GM19023 (cell line): ENCODE data around the gene HRG.
"Not testable (repeated sequence)": the region's sequence is repeated elsewhere in the genome, so short reads cannot be mapped to it uniquely, and the experiment has no call there.

Experiments used
- ATAC-seq: cut with Tn5 transposase; IDR thresholded peaks from one replicate; pipeline ENCODE4 v1.9.1; 2021; ENCODE audit warnings: mild to moderate bottlenecking, moderate library complexity; ENCODE audit not compliant: unreplicated experiment

The HRG gene, protein sequence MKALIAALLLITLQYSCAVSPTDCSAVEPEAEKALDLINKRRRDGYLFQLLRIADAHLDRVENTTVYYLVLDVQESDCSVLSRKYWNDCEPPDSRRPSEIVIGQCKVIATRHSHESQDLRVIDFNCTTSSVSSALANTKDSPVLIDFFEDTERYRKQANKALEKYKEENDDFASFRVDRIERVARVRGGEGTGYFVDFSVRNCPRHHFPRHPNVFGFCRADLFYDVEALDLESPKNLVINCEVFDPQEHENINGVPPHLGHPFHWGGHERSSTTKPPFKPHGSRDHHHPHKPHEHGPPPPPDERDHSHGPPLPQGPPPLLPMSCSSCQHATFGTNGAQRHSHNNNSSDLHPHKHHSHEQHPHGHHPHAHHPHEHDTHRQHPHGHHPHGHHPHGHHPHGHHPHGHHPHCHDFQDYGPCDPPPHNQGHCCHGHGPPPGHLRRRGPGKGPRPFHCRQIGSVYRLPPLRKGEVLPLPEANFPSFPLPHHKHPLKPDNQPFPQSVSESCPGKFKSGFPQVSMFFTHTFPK

DNA sequence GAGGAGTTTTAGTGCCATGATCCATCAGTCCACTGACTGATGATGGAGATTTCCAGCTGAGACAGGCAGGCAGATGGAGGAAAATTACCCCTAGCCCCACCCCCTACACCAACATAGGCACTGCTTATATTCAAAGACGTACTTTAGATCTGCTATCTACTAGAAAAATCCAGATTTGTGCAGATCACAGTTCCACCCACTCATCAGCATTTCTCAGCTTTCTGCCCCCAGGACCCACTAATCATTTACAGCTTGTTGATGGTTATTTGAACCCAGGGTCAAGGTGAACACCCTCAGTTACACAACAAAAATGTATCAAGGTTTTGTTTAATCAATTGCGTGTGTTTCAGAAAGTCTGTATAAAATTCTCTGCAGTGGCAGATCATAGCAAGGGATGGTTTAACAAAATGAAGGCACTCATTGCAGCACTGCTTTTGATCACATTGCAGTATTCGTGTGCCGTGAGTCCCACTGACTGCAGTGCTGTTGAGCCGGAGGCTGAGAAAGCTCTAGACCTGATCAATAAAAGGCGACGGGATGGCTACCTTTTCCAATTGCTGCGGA is at the start of gene HRG:
HRG (plus strand) TSS at position 390 of the 564 bp plus-strand sequence; CDS start at position 408, 18 bp downstream.
- ATAC-seq = no peak

DNA sequence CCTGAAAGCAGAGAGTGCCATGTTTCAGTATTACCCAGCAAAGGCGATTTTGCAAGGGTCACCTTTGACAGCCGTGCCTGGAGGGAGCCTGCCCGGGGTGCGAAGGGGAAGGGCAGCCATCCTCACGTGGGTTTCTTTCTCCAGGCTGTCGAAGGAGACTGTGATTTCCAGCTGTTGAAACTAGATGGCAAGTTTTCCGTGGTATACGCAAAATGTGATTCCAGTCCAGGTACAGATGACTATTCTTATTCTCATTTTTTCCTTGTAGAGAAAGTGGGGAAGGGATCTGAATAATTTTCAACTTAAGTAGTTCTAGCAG is 49.6 kb upstream of the HRG start:
- ATAC-seq = no peak

DNA sequence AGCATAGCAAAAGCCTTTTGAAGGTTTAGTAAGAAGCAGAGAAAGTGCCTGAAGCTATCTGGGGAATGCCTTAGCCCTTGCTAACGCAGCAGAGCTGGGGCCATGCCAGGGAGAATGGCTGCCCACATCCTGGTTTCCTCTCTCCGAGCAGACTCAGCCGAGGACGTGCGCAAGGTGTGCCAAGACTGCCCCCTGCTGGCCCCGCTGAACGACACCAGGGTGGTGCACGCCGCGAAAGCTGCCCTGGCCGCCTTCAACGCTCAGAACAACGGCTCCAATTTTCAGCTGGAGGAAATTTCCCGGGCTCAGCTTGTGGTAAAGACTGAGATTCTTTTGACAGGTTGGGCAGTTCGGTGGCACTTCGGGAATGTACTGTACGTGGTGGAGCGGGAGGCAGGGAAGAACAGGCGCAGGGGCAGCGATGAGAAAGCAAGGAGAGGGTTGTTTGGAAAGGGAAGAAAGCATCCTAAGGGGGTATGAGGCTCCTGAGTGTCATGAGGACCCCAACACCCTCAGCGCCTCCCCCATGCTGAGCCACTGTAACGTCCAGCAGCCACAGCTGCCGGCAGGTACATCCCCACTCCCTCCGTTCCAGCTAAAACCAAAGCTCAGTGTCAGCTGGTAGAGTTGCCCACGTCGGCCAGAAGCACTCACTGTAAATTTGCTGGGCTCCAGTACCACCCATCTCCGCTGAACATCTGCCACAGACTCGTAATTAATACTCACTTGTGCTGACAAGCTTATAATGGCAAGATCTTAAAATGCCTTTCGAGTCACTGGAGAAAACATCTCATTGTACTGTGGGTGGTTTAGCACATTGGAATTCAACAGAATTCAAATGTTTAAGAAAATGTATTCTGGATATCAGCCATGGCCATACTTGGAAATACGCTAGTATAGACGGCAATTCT is 48.5 kb upstream of the HRG start:
- peak; percentile 89 for ATAC-seq

DNA sequence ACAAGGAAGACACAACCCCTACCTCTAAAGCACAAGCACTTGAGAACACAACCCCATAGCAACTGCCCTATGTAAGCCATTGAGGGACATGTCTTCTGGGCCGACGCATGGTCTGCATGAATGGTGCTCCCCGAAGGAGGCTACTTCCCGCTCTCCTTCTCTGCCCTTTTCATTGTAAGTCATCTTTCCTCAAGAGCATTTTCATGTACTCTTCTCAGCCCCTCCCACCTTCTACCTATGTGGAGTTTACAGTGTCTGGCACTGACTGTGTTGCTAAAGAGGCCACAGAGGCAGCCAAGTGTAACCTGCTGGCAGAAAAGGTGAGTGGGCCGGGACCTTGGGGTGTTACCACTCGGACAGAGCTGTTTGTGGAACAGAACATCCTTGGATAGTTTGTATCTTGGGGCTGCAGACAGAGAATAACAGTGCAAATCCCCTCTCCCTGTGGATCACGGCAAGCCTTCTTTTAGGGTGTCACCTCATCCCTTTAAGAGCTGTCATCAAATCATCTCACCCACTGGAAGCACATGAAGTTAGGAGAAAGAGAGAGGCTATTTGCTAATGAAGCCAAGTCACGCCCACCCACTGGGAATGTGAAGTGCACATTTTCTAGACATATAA is 47.4 kb upstream of the HRG start:
- no peak for ATAC-seq

DNA sequence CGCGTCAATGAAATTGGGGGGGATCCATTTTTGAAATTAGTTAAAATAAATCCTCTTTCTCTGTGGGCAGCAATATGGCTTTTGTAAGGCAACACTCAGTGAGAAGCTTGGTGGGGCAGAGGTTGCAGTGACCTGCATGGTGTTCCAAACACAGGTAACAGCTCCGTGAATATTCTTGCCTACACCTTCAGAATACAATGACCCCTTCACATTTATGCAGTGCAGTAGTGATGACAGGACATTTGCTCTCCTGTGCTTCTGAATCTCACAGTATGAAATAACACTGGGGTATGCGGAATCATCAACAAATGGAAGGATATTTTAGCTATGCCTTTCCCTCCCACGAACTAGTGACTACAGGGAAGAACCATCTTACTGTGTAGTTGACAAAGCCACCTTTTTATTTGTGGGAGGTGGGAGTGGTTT is 46.0 kb upstream of the HRG start:
- ATAC-seq = no peak

DNA sequence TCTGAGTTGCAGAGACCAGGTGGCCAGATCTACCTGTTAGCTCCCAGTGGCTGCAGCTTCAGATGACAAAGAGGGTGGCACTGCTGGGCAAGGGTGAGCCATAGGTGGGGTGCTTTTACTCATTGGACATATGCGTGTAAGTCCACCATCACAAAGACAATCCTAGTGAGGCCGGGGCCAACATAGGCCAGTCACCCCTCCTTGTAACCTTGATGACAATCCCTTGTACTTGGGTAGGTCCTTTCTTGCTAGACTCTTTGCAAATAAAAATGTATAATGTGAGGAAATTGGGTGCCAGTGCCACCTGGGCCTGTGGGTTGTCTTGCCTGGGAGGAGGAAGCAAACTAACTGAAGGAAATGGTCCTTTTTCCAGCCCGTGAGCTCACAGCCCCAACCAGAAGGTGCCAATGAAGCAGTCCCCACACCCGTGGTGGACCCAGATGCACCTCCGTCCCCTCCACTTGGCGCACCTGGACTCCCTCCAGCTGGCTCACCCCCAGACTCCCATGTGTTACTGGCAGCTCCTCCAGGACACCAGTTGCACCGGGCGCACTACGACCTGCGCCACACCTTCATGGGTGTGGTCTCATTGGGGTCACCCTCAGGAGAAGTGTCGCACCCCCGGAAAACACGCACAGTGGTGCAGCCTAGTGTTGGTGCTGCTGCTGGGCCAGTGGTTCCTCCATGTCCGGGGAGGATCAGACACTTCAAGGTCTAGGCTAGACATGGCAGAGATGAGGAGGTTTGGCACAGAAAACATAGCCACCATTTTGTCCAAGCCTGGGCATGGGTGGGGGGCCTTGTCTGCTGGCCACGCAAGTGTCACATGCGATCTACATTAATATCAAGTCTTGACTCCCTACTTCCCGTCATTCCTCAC is 45.4 kb upstream of the HRG start:
- ATAC-seq = no peak

DNA sequence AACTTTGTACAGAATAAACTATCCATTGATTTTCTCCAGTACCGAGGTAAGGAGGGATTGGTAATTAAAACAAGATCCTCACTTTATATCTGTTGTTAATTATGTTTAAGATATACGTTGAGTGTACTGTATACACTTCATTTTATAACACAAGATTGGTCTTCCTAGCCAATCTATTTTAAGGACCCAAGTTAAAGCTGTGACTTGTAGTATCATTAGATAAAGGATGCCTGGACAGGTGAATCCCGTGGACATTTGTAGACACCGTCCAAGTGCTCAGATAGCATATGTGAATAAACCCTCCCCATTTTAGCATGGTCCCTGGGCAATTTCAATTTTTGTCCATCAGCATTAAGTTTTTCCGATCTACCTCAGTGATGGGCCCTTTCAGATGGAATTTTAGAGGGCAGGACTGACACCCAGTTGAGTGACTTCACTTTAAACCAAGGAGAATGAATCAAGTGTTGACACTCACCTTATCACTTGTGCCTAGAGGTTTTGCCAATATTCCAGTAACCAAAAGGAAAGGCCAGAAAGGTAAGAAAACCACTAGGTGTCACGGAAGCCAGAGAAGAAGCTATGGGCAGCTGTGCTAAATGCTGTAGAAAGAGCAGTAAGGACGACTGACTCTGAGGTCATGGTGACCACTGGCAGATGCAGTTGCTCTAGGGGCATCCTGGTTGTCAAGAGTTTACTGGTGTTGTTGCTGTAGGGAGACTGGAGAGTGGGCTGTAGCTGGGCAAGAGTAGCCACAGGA is 43.7 kb upstream of the HRG start:
- ATAC-seq = no peak

DNA sequence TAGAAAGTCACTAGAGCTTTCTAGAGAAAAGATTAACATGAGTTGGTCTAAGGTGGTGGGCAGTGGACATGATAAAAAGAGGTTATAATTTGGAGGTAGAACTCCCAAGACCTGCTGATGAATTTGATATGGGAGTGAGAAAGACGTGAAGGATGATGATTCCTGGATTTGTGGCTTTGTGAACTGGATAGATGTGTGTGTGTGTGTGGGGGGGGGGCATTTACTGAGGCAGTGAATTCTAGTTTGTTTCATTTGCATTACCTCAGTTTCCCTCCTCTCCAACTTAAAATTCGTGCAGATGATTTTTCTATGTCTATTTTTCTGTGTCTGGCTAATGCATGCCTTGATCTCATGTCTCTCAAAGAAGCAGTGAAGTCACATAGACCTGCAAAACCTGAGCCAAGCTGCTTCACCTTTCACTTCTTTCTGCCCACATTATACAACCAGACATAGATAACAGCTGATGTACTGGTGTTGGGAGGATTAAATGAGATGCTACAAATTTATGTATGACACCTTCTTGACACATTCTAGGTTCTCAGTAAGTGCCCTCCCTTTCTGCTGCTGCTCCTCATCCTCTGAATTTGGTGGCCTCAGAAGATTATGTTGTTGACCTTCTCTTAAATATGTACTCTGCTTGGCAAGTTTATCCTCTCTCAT is 43.0 kb upstream of the HRG start:
- ATAC-seq = no peak

DNA sequence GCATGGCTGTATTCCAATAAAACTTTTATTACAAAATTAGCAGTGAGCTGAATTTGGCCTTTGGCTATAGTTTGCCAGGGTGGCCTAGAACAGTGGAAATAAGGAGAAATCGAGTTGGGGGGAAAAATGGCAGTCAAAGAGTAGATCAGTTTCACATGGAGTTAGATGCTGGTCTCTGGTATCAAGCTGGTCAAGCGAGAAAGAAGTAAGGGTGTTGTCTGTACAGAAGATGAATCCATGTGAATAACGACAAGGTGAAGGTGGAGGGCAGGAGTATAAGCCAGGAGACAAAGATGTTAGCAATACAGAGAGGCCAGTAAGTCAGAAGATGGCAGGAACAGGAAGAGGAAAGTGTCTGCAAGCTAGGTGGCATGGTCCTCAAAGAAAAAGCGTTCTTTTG is 41.2 kb upstream of the HRG start:
- no peak for ATAC-seq

DNA sequence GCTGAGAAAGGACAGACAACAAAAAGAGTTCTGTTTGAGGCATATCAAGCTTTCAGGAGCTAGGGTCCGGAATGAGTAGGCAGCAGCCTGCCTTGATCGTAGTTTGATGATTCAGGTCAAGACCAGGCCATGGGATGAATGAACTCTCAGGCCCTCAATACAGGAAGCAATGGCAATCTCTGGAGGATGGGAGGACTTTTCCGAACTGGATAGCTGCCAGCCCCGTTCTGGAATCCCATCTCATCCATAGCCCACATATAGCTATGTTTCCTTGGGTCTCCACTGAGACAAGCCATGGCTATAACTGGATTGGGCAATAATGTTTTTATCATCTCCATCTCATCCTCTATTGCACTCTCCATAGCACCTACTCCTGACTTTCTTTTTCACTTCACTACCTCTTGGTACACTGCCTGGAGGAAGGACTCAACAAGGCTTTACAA is 40.2 kb upstream of the HRG start:
- ATAC-seq = no peak

DNA sequence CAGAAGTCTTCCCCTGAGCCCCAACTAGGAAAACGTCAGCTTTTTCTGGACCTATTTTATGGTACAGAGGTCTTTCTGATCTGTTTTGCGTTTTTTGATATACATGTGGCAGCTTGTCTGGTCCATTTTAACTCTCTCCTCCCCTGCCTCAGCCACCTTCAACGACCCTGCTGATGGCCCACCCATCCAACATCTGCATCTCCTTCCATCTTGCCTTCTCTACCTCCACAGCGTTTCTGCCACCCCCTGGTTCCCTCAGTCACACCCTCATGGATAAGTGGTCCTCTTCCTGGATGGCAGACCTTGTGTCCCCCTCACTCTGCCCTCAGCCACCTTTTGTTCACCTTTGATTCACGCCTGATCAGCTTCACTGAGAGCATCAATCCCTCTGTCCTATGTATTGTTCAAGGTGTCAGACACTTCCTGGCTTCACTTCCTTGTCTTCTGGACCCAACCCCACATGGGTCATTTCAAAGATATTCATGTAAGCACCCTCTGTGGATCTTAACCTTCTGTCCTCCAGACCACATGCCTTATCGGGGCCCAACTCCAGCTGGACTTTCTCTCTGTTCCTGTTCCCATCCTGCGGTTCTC is 39.5 kb upstream of the HRG start:
- no peak for ATAC-seq

DNA sequence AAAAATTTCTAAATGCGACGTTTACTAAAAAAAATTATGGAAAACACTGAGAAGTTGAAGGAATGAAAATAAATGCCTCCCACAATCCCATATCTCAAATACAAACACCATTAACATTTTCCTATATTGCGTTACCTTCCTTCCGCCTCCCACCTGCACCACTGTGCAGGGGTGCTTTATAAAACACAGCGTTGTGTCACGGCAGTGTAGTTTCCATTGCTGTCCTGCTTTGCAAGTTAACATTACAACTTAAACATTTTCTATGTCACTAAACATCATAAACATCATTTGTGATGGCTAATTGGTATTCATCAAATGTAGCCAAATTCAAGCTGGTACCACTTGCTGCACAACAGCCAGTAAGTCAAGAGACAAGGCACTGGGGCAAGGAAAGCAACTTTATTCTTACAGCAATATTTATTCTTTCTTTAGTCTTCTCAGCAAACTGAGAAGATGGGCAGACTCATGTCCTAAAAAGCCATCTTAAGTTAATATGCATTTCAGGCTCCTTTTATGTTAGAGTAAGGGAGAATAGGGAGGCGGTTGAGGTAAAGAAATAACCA is 37.9 kb upstream of the HRG start:
- ATAC-seq = no peak

DNA sequence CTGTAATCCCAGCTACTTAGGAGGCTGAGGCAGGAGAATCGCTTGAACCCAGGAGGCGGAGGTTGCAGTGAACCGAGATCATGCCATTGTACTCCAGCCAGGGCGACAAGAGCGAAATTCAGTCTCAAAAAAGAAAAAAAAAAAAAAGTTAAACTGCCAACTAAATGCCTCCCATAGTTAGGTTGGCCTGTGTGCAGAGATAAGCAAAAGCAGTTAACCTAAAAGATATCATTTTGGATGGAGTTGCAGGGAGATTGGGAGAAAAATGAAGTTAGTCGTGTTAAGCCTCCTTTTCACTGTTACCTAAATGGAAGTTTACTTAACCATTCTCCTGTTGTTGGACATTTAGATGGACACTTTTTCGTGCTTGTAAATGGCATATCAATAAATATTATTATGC is 37.1 kb upstream of the HRG start:
- ATAC-seq = no peak

DNA sequence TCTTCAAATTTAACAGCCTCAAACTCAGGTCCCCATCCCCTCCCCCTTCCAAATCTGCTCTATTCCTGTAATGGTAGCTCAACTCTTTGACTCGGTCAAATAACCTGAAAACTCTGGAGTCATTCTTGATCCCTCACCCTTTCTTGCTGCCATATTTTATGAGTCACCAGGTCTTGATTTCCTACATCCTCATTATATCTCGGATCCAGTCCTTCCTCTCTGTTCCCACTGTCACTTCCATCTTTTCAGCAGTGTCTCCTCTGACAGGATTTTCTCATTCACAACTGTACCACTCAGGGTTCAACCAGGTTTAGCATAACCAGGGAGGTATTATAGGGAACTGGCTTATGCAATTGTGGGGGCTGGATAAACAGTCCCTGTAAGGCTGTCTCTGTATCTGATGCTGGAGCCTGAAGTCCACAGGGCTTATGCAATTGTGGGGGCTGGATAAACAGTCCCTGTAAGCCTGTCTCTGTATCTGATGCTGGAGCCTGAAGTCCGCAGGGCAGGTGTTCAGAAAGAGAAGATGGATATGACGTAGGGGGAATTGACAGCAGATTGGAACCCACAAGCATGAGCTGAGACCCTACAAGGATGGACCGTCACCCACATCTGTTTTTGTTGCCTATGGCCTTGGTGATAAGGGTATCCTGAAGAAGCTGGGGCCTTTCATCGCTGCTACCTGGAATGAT is 34.7 kb upstream of the HRG start:
- ATAC-seq = no peak

DNA sequence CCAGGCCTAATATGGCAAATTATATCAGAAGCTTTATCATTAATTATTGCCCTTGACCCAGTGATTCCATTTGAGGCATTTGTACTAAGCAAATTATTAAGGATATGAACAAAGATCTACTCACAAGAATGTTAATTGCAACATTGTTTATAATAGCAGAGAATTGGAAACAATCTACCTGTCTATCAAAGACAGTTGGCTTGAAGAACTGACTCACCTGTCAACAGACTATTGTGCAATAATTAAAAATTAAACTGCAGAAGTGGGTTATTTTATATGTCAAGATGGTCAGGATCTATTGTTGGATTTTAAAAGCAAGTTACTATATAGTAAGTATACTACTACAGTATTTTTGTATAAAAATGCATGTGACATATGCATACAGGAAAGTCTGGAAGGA is 32.3 kb upstream of the HRG start:
- no peak for ATAC-seq

DNA sequence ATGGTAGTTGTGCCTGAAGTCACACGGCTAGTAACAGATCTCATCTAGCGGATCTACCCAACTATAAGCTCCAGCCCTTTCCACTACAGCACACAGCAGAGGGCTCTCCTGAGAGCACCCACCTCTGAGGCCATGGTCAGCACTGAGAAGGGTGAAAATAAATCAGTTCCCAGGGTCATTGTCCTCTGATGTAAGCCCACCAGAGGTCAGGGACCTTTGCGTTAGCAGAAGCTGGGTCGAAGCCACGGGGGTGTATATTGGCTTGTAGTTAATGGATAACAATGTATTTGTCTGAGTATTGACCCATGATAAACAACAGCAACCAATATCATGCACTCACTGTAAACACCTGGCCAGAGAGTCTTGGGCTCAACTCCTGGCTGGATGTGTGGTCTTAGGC is 31.6 kb upstream of the HRG start:
- ATAC-seq = not testable (repeated sequence)

DNA sequence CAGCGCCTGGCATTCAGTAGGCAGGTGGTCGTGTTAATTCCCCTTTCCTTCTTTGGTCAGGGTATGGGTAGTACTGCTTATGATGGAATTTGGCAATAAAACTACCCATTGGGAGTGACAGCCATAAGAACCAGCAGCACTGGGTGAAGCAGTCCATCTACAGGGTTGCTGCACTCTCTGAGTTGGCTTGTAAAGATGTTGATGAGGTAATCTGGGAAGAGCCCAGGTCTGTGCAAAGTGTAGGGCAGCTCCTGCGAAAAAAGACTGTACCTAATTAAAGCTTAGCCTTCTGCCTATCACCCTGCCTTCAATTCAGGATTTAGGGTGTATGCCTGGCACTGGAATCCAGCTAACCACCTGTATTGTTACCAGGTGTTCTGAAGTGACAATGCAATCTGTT is 30.3 kb upstream of the HRG start:
- no peak for ATAC-seq

DNA sequence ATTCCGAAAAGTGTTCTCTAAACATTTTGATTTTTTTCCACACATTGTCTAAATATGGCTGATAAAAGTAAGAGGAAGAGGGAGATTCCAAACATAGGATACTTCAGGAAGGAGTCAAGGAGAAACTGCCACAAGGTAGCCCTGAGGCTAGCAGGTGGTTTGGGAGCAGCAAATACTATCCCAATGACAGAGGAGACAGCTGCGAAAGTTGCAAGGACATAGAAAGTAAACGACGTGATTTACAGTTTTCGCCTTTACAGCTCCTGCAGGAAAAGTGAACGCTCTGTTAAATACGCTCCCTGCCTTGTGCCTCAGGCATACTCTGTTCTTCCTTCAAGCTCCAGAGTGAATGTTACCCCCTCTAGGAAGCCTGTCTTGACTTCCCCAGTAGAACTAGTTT is 29.3 kb upstream of the HRG start:
- no peak for ATAC-seq
